Left lung (tissue), 10 donors: ENCODE data around the gene SEMA4A. TPM values are rescaled to one million over a fixed set of nuclear protein-coding genes. Genes with fewer than 3 reads are reported as not detected.
"Not testable (repeated sequence)": the region's sequence is repeated elsewhere in the genome, so short reads cannot be mapped to it uniquely, and the experiment has no call there.

Source experiments
- ATAC-seq: fragments of 200-7000 bp; cut with Tn5 transposase; one replicate; pipeline ENCODE4 v1.9.1; 2020; ENCODE audit warnings: moderate library complexity
- DNase-seq, 4 donors: peaks; one replicate each; pipeline ENCODE4 v3.0.0-alpha.2; 2013 to 2020
- H3K27ac ChIP-seq, 2 donors: fragments of 200-600 bp; sonication (generic) in 1 of 2; one replicate each; pipeline versions ENCODE4 v1.5.0 to v1.8.0; 2020 to 2021
- H3K27me3 ChIP-seq, 2 donors: fragments of 200-600 bp; sonication (generic) in 1 of 2; one replicate each; pipeline versions ENCODE4 v1.5.0 to v1.8.0; 2020 to 2021
- H3K36me3 ChIP-seq, 2 donors: fragments of 200-600 bp; sonication (generic) in 1 of 2; one replicate each; pipeline versions ENCODE4 v1.5.0 to v1.8.0; 2020 to 2021
- H3K4me1 ChIP-seq, 2 donors: fragments of 200-600 bp; one replicate each; pipeline ENCODE4 v1.8.0; 2021
- H3K4me3 ChIP-seq, 2 donors: fragments of 200-600 bp; sonication (generic) in 1 of 2; one replicate each; pipeline versions ENCODE4 v1.5.0 to v1.8.0; 2020 to 2021; ENCODE audit warnings: mild to moderate bottlenecking in 1 of 2
- H3K9me3 ChIP-seq, 2 donors: fragments of 200-600 bp; sonication (generic) in 1 of 2; one replicate each; pipeline versions ENCODE4 v1.5.0 to v1.8.0; 2020 to 2021
- CTCF ChIP-seq, 2 donors: fragments of 200-600 bp; sonication (generic) in 1 of 2; IDR thresholded peaks; one replicate each; pipeline versions ENCODE4 v1.5.0 to v1.8.0; 2021; ENCODE audit warnings: antibody characterized with exemption in 2 of 2
- intact Hi-C, 2 donors: fragments of 100-400 bp; cut with DNase I; formaldehyde crosslinking; loops; one replicate each; pipeline versions ENCODE4 v1.11.2 to v1.14.2; 2022
- polyA plus RNA-seq, 6 donors: library from polyadenylated mRNA; unstranded; fragments of 120-200 nt; gene quantifications; one replicate each; pipeline ENCODE4 v1.2.1, GENCODE V29; 2013; ENCODE audit not compliant: insufficient read length in 6 of 6
- total RNA-seq, 2 donors: library from RNA; stranded (reverse); fragmentation: NEBNext Ultra II Directional; extraction: Animal tissue kit (Norgen Biotek cat#: 25700); gene quantifications; one replicate each; pipeline ENCODE4 v1.2.1, GENCODE V29; 2021
- donor health status: DM: no; HTN: yes; CAD: no.
- donor health status: DM: no; HTN: no; CAD: no.

Gene SEMA4A
- total and polyA plus RNA-seq, 8 donors = 18.3 to 41.3 (median 25.2) TPM

DNA sequence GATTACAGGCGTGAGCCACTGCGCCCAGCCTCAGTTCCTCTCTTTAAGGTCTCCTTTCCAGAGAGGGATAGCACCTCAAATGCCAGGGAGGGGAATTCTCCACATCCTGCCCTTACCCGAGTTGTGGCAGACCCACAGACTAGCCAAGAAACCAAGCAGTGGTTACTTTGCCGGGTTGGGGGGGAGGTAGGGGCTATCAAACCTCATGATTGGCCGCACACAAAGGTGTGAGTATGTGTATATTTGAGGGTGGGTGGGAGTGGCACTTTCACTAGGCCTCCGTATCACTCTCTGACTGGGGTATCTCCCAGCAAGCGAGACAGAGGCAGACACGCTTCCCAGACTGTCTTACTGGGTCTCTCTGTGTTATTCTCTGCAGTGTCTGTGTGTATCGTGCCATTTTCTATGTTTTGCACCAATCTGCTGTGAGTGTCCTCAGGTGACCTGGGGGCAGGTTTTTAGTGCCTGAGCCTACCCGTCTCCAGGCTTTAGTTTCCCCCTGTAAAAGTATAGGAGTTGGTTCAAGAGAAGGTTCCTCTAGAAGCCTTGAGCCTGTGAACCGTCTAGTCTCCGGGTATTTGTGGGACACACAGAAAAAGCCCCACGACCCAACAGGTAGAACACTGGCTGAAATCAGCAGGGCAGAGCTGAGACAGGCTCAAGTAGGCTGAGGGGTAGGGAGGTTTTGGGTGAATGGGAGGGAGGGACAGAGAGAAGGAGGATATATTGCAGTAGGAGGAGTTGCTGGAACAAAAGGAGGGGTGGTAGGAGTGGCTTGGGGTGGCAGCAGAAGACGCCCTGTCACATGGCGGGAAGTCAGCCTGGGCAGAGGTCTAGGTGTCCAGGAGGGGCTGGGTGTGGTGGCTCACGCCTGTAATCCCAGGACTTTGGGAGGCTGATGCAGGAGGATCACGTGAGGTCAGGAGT lies 28.6 kb upstream of the SEMA4A start:
- H3K9me3 ChIP-seq = no peaks in the 10 kb centered on the region
- no peak for TF ChIP-seq CTCF (IDR thresholded peaks at IDR 0.05)
- peak overlapping the region; percentile 93 to 98 for H3K27ac ChIP-seq
- H3K27me3 ChIP-seq = peaks cover 0 to 41% of the 10 kb centered on the region in 2 donors
- peak in 2 of 4 donors; percentile 76 to 80 for DNase-seq
- H3K36me3 ChIP-seq = peaks cover 0 to 7% of the 10 kb centered on the region in 2 donors
- no peak overlapping the region for H3K4me3 ChIP-seq
- intact Hi-C loops = no loop called here
- ATAC-seq = peak; percentile 3
- peaks cover 96 to 100% of the 10 kb centered on the region in 2 donors for H3K4me1 ChIP-seq

GRCh38 chr1:156125544-156125943 lies 27.8 kb upstream of the SEMA4A start:
- H3K27me3 ChIP-seq = peaks cover 0 to 41% of the 10 kb centered on the region in 2 donors
- intact Hi-C loops, DNase-seq, H3K36me3 ChIP-seq, H3K9me3 ChIP-seq, ATAC-seq: not testable (repeated sequence)
- H3K27ac ChIP-seq = peak overlapping the region; percentile 93 to 98
- H3K4me1 ChIP-seq = peaks cover 93 to 100% of the 10 kb centered on the region in 2 donors
- peak overlapping the region in 1 of 2 donors; percentile 7 for H3K4me3 ChIP-seq

GRCh38 chr1:156126043-156126629 lies 27.2 kb upstream of the SEMA4A start:
- peaks cover 0 to 12% of the 10 kb centered on the region in 2 donors for H3K36me3 ChIP-seq
- H3K9me3 ChIP-seq = no peaks in the 10 kb centered on the region
- intact Hi-C loops = no loop called here
- peak overlapping the region in 1 of 2 donors; percentile 7 for H3K4me3 ChIP-seq
- H3K27ac ChIP-seq = peak overlapping the region; percentile 93 to 98
- H3K27me3 ChIP-seq = peaks cover 0 to 40% of the 10 kb centered on the region in 2 donors
- ATAC-seq = peak; percentile 41
- peaks cover 87 to 95% of the 10 kb centered on the region in 2 donors for H3K4me1 ChIP-seq
- DNase-seq = peak; percentile 64 to 95 (median 89)
- TF ChIP-seq CTCF (IDR thresholded peaks at IDR 0.05) = peak in 1 of 2 donors; percentile 26

DNA sequence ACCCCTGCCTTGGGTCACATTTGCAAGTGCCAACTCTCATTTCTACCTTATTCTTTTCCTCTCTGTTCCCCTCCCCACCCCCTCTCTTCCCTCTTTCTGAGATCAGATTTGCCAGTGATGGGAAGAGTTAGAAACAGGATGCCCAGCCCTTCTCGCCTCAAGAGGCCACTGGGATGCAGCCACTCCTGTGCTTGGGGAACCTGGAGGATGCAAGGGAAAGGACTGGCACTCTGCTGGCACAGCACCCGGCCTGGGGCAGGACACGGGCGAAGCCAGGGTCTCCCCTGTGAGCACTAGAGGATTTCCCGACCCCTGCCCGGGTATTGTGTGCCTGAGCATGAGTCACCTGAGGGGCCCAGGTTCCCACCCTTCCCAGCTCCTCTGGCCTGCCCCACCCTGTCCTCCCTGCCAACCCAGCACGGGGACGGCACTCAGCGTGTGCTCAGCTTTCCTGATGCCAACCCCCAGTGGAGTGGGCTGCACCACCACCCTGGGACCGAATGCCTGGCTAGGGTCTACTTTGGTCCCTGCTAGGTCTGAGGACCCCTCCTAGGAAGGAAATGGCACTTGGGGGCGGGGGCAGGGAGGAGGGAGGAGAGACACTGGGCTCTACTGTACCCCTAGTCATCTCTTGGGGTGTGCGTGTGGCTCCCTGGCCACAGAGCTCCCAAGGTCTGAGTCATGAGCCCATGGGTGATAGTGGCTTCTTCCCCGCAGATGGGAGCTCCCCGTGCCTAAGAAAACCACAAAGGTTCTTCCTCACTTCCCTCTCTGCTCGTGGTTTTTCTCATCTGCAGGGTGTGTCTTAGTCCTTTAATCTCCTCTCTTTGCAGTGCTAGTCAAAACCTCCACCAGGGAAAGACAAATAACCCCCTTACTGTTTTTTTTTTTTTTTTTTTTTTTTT lies 26.5 kb upstream of the SEMA4A start:
- H3K27me3 ChIP-seq = peaks cover 0 to 33% of the 10 kb centered on the region in 2 donors
- intact Hi-C loops = no loop called here
- H3K27ac ChIP-seq = peak overlapping the region; percentile 93 to 98
- H3K9me3 ChIP-seq = no peaks in the 10 kb centered on the region
- H3K36me3 ChIP-seq = peaks cover 0 to 19% of the 10 kb centered on the region in 2 donors
- peaks cover 80 to 88% of the 10 kb centered on the region in 2 donors for H3K4me1 ChIP-seq
- TF ChIP-seq CTCF (IDR thresholded peaks at IDR 0.05) = peak in 1 of 2 donors; percentile 1
- ATAC-seq (peak; percentile 2), DNase-seq (peak in 2 of 4 donors; percentile 74 to 81)
- H3K4me3 ChIP-seq = peak overlapping the region in 1 of 2 donors; percentile 7

DNA sequence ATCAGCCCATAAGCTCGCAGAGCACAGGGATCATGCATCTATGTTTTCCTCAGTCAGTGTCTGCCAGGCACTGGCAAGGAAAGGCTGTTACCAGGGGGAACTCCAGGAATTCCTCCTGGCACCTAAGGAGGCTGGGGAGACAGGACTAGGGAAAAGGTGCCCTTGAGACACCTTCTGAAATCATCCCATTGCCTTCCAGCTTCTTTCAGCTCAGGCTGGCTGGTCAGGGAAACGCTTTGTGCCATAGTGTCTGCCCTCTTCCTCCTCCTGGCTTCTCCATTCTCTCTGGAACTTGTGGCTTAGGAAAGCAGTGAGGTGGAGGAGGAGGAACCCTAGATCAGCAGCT lies 25.1 kb upstream of the SEMA4A start:
- intact Hi-C loops = no loop called here

More for the DNA sequence above, 25.1 kb upstream of the SEMA4A start:
- no peak for TF ChIP-seq CTCF (IDR thresholded peaks at IDR 0.05)
- H3K4me3 ChIP-seq = no peak overlapping the region
- H3K27ac ChIP-seq = peak overlapping the region; percentile 93 to 98
- ATAC-seq = no peak
- peaks cover 0 to 33% of the 10 kb centered on the region in 2 donors for H3K36me3 ChIP-seq
- H3K27me3 ChIP-seq = peaks cover 0 to 23% of the 10 kb centered on the region in 2 donors
- DNase-seq = no peak
- peaks cover 67 to 74% of the 10 kb centered on the region in 2 donors for H3K4me1 ChIP-seq
- H3K9me3 ChIP-seq = no peaks in the 10 kb centered on the region
